ENCODE data around the gene KCNC1.

KCNC1 gene

DNA sequence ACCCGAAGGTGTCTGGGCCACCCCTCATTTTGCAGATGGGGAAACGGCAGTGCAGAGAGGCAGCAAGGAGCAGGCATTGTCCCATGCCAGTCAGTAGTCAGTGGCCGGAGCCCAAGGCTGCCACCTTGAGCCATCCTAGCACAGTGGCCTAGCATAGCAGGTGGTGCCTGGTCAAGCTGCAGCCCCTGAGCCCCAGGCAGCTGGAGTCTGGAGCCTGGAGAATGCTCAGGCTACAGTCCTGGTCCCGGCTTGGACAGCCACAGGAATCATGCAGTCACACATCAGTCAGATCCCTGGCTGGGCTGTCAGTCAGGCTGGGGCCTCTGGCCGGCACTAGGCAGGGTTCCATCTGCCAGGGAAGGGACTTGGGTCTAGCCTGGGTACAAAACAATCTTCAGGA, 18.6 kb downstream of the KCNC1 start:
- Histone ChIP-seq H3K9me3 (ENCODE audit: control insufficient read depth in 1 of 2, low read length in 2 of 2) (no peaks in the 10 kb centered on the region), H3K27me3 (ENCODE audit: control insufficient read depth in 1 of 2, insufficient read depth in 2 of 2, low read length in 2 of 2) (no peaks in the 10 kb centered on the region), H3K4me3 (ENCODE audit: low read depth in 1 of 2, low read length in 2 of 2) (no peak overlapping the region), H3K9ac (ENCODE audit: low read depth in 1 of 2, low read length in 2 of 2) (no peak overlapping the region), H3K36me3 (ENCODE audit: control insufficient read depth in 1 of 2, insufficient read depth in 2 of 2, low read length in 2 of 2) (no peaks in the 10 kb centered on the region), H3K27ac (ENCODE audit: low read depth, low read length) (no peak overlapping the region), H3K4me1 (ENCODE audit: control insufficient read depth in 1 of 2, insufficient read depth in 2 of 2, low read length in 2 of 2) (peaks cover 0 to 10% of the 10 kb centered on the region in 2 donors)

GRCh38 chr11:17753641-17754040, 19.1 kb downstream of the KCNC1 start:
- Histone ChIP-seq H3K4me1 (ENCODE audit: control insufficient read depth in 1 of 2, insufficient read depth in 2 of 2, low read length in 2 of 2) (peaks cover 0 to 10% of the 10 kb centered on the region in 2 donors), H3K9ac (ENCODE audit: low read depth in 1 of 2, low read length in 2 of 2) (no peak overlapping the region), H3K27ac (ENCODE audit: low read depth, low read length) (no peak overlapping the region), H3K36me3 (ENCODE audit: control insufficient read depth in 1 of 2, insufficient read depth in 2 of 2, low read length in 2 of 2) (no peaks in the 10 kb centered on the region), H3K4me3 (ENCODE audit: low read depth in 1 of 2, low read length in 2 of 2) (no peak overlapping the region), H3K27me3 (ENCODE audit: control insufficient read depth in 1 of 2, insufficient read depth in 2 of 2, low read length in 2 of 2) (no peaks in the 10 kb centered on the region), H3K9me3 (ENCODE audit: control insufficient read depth in 1 of 2, low read length in 2 of 2) (peaks cover 0 to 4% of the 10 kb centered on the region in 2 donors)

GRCh38 chr11:17755891-17756290, 21.3 kb downstream of the KCNC1 start:
- no peaks in the 10 kb centered on the region for H3K27me3 ChIP-seq (ENCODE audit: control insufficient read depth in 1 of 2, insufficient read depth in 2 of 2, low read length in 2 of 2)
- no peak overlapping the region for H3K27ac ChIP-seq (ENCODE audit: low read depth, low read length)

GRCh38 chr11:17760102-17761029, 25.8 kb downstream of the KCNC1 start:
- H3K9me3 ChIP-seq (ENCODE audit: control insufficient read depth in 1 of 2, low read length in 2 of 2), result peaks cover 0 to 7% of the 10 kb centered on the region in 2 donors
- H3K9ac ChIP-seq (ENCODE audit: low read depth in 1 of 2, low read length in 2 of 2), result no peak overlapping the region
- no peaks in the 10 kb centered on the region for H3K27me3 ChIP-seq (ENCODE audit: control insufficient read depth in 1 of 2, insufficient read depth in 2 of 2, low read length in 2 of 2)
- H3K4me1 ChIP-seq (ENCODE audit: control insufficient read depth in 1 of 2, insufficient read depth in 2 of 2, low read length in 2 of 2), result no peaks in the 10 kb centered on the region
- H3K4me3 ChIP-seq (ENCODE audit: low read depth in 1 of 2, low read length in 2 of 2), result no peak overlapping the region
- no peaks in the 10 kb centered on the region for H3K36me3 ChIP-seq (ENCODE audit: control insufficient read depth in 1 of 2, insufficient read depth in 2 of 2, low read length in 2 of 2)
- no peak overlapping the region for H3K27ac ChIP-seq (ENCODE audit: low read depth, low read length)

More at GRCh38 chr11:17755891-17756290, 21.3 kb downstream of the KCNC1 start:
- Histone ChIP-seq H3K4me3 (ENCODE audit: low read depth in 1 of 2, low read length in 2 of 2) (no peak overlapping the region), H3K36me3 (ENCODE audit: control insufficient read depth in 1 of 2, insufficient read depth in 2 of 2, low read length in 2 of 2) (no peaks in the 10 kb centered on the region), H3K4me1 (ENCODE audit: control insufficient read depth in 1 of 2, insufficient read depth in 2 of 2, low read length in 2 of 2) (peaks cover 0 to 2% of the 10 kb centered on the region in 2 donors), H3K9me3 (ENCODE audit: control insufficient read depth in 1 of 2, low read length in 2 of 2) (peaks cover 0 to 7% of the 10 kb centered on the region in 2 donors), H3K9ac (ENCODE audit: low read depth in 1 of 2, low read length in 2 of 2) (no peak overlapping the region)

- Histone ChIP-seq H3K4me3 (ENCODE audit: low read depth in 1 of 2, low read length in 2 of 2) (no peak overlapping the region), H3K27ac (ENCODE audit: low read depth, low read length) (no peak overlapping the region), H3K4me1 (ENCODE audit: control insufficient read depth in 1 of 2, insufficient read depth in 2 of 2, low read length in 2 of 2) (no peaks in the 10 kb centered on the region), H3K9ac (ENCODE audit: low read depth in 1 of 2, low read length in 2 of 2) (no peak overlapping the region), H3K27me3 (ENCODE audit: control insufficient read depth in 1 of 2, insufficient read depth in 2 of 2, low read length in 2 of 2) (no peaks in the 10 kb centered on the region), H3K36me3 (ENCODE audit: control insufficient read depth in 1 of 2, insufficient read depth in 2 of 2, low read length in 2 of 2) (no peaks in the 10 kb centered on the region), H3K9me3 (ENCODE audit: control insufficient read depth in 1 of 2, low read length in 2 of 2) (peaks cover 0 to 7% of the 10 kb centered on the region in 2 donors)
Observed at GRCh38 chr11:17762309-17762974, 27.9 kb downstream of the KCNC1 start.

- Histone ChIP-seq H3K4me3 (ENCODE audit: low read depth in 1 of 2, low read length in 2 of 2) (no peak overlapping the region), H3K9me3 (ENCODE audit: control insufficient read depth in 1 of 2, low read length in 2 of 2) (peaks cover 0 to 7% of the 10 kb centered on the region in 2 donors), H3K9ac (ENCODE audit: low read depth in 1 of 2, low read length in 2 of 2) (no peak overlapping the region), H3K27ac (ENCODE audit: low read depth, low read length) (no peak overlapping the region), H3K4me1 (ENCODE audit: control insufficient read depth in 1 of 2, insufficient read depth in 2 of 2, low read length in 2 of 2) (no peaks in the 10 kb centered on the region), H3K36me3 (ENCODE audit: control insufficient read depth in 1 of 2, insufficient read depth in 2 of 2, low read length in 2 of 2) (no peaks in the 10 kb centered on the region), H3K27me3 (ENCODE audit: control insufficient read depth in 1 of 2, insufficient read depth in 2 of 2, low read length in 2 of 2) (no peaks in the 10 kb centered on the region)
Observed at GRCh38 chr11:17763244-17763643, 28.7 kb downstream of the KCNC1 start.

- no peak overlapping the region for H3K9ac ChIP-seq (ENCODE audit: low read depth in 1 of 2, low read length in 2 of 2)
- H3K9me3 ChIP-seq (ENCODE audit: control insufficient read depth in 1 of 2, low read length in 2 of 2), result peaks cover 0 to 2% of the 10 kb centered on the region in 2 donors
- no peaks in the 10 kb centered on the region for H3K36me3 ChIP-seq (ENCODE audit: control insufficient read depth in 1 of 2, insufficient read depth in 2 of 2, low read length in 2 of 2)
- H3K27ac ChIP-seq (ENCODE audit: low read depth, low read length), result no peak overlapping the region
- H3K4me3 ChIP-seq (ENCODE audit: low read depth in 1 of 2, low read length in 2 of 2), result no peak overlapping the region
- no peaks in the 10 kb centered on the region for H3K27me3 ChIP-seq (ENCODE audit: control insufficient read depth in 1 of 2, insufficient read depth in 2 of 2, low read length in 2 of 2)
- H3K4me1 ChIP-seq (ENCODE audit: control insufficient read depth in 1 of 2, insufficient read depth in 2 of 2, low read length in 2 of 2), result no peaks in the 10 kb centered on the region
Observed at GRCh38 chr11:17763703-17764102, 29.1 kb downstream of the KCNC1 start.

- Histone ChIP-seq H3K27me3 (ENCODE audit: control insufficient read depth in 1 of 2, insufficient read depth in 2 of 2, low read length in 2 of 2) (no peaks in the 10 kb centered on the region), H3K36me3 (ENCODE audit: control insufficient read depth in 1 of 2, insufficient read depth in 2 of 2, low read length in 2 of 2) (no peaks in the 10 kb centered on the region), H3K9me3 (ENCODE audit: control insufficient read depth in 1 of 2, low read length in 2 of 2) (no peaks in the 10 kb centered on the region), H3K4me1 (ENCODE audit: control insufficient read depth in 1 of 2, insufficient read depth in 2 of 2, low read length in 2 of 2) (peaks cover under 1% of the 10 kb centered on the region in 2 donors), H3K9ac (ENCODE audit: low read depth in 1 of 2, low read length in 2 of 2) (no peak overlapping the region), H3K27ac (ENCODE audit: low read depth, low read length) (no peak overlapping the region), H3K4me3 (ENCODE audit: low read depth in 1 of 2, low read length in 2 of 2) (no peak overlapping the region)
Observed at GRCh38 chr11:17764446-17765218, 30.1 kb downstream of the KCNC1 start.

DNA sequence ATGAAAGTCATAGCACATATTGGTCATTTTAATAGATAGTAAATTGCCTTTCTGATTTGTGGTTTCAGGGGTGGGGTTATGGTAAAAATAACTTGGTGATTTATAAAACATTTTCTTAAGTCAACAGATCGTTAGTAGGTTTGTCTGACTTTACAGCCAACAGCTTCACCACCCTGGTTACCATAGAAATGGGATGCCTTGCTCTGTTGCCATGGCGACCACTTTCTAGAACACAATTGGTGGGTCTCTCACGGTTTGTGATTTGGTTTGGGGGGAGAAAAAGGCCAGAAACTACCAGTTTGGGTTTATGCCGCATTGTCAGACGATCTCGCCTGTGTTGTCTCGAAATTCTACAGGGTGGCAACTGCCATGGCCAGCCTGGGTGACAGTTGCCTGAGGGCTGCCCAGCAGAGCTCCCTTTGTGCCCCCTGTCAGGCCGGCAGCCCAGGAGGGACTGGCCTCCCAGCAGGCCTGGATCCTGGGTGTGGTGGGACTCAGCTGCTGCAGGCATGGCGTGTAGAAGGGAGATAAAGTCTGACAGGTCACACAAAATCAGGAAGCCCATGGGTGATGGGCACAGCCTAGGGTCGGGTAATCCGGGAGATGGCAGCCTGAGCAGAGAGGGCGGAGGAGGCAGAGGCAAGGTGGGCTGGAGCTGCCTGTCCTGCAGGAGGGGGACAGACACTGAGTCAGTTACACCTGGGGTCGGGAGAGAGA, 30.9 kb downstream of the KCNC1 start:
- Histone ChIP-seq H3K36me3 (ENCODE audit: control insufficient read depth in 1 of 2, insufficient read depth in 2 of 2, low read length in 2 of 2) (no peaks in the 10 kb centered on the region), H3K4me1 (ENCODE audit: control insufficient read depth in 1 of 2, insufficient read depth in 2 of 2, low read length in 2 of 2) (peaks cover 8 to 9% of the 10 kb centered on the region in 2 donors), H3K9ac (ENCODE audit: low read depth in 1 of 2, low read length in 2 of 2) (no peak overlapping the region), H3K27me3 (ENCODE audit: control insufficient read depth in 1 of 2, insufficient read depth in 2 of 2, low read length in 2 of 2) (no peaks in the 10 kb centered on the region), H3K27ac (ENCODE audit: low read depth, low read length) (no peak overlapping the region), H3K4me3 (ENCODE audit: low read depth in 1 of 2, low read length in 2 of 2) (no peak overlapping the region), H3K9me3 (ENCODE audit: control insufficient read depth in 1 of 2, low read length in 2 of 2) (no peaks in the 10 kb centered on the region)

All from duodenal mucosa (tissue), 2 donors.